RCC 7860 (cell line): ENCODE measurements around the gene TDRD3.
A peak's percentile ranks its signal among the peaks of the same experiment; 100 is the strongest.
"Not testable (repeated sequence)": the region's sequence is repeated elsewhere in the genome, so short reads cannot be mapped to it uniquely, and the experiment has no call there.

Experiments used
- DNase-seq: peaks from one replicate; pipeline ENCODE4 v3.0.0-alpha.2; 2015; ENCODE audit warnings: low spot score
- FAIRE-seq: peaks from 2 replicates; lab custom pipeline; 2012; peaks lifted over from hg19 to GRCh38; lab: Jason Lieb, UNC

The TDRD3 gene

DNA sequence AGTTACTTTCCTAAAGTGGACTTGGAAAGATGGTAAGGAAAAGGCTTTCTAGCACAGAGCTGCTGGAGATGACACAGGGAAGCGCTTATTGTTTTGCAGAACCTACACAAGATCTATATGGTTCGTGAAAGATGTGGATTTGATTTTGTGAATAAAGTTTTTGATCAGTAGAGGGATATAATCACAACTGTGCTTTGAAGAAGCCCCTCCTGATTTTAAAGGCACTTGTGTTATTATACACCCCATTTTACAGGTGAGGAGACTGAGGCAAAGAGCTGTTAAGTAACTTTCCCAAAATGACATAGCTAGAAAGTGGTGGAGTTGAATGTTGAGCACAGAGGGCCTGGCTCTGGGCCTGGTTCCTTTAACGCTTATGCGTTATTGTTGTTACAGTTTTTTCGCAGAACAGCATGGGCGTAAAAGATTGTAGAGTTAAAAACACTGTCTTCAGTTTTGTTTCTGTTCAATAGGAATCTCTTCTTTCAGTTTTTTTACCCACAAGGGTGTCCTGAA, 1.4 kb downstream of the TDRD3 start:
- DNase-seq (no peak), FAIRE-seq (no peak)

DNA sequence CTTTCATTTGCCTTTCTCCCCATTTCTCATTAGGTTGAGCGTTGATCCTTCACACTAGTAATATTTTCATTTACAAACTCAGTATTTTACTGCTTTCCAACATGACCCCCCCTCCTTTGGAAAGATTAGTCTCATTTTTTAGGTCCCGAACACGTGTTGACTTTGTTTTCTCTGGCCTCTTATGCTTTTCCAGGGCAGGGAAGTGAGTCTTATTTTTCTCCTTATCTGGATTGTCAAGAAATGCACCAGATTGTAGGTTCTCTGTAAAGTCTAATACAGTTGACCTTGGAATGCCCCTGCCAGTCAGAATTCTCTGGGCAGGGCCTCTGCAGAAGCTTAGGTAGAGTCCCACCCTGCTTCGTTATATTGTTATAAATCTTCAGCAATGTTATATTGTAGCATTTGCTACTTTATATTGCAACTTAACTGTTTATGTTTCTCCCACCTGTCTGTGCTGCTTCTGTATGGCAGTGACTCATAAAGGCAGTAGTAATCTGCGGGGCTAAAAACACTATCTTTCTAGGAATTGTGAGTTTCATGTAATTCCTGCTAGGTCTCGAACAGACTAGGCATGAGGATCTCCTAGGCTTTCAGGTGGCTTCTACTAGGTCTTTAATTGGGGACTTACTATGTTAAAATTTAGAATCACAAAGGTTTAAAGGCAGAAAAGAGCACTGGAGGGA, 2.0 kb downstream of the TDRD3 start:
- DNase-seq: no peak
- FAIRE-seq: no peak

DNA sequence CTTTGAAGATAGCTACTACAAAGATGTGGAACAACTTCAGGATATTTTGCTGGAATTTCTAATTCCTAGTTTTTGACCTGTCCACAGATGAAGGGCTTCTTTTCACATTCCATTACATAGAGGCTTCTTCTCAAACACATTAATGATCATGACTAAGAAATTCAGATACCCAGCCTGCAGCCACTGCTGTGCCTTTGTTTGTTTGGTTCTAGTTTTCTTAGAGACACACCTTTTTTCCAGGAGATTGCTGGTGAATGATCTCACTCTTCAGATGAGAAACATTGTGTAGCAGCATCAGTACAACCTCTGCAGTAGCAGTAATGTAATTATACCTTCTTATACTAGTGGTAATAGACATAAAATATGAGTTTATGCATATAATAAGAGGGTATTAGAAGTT, 5.0 kb downstream of the TDRD3 start:
- DNase-seq: no peak
- no peak for FAIRE-seq

DNA sequence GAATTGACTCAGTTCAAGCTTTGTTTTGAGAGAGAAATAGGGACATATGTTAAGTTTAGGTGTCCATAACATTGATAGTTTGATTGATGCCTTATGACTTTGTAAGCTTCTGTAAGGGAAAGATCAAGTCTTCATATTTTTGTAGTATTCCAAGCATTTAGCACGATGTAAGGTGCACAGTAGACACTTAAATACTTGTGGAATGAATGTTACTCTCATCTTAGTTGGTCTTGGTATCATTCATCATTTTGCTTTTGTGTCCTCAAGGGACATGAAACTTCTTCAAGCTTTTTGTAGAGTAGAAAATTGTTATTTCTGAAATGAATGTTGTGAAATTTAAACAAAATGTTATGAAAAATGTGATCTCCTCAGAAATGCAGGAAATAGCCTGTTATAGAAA, 10.1 kb downstream of the TDRD3 start:
- FAIRE-seq: no peak
- DNase-seq: no peak

DNA sequence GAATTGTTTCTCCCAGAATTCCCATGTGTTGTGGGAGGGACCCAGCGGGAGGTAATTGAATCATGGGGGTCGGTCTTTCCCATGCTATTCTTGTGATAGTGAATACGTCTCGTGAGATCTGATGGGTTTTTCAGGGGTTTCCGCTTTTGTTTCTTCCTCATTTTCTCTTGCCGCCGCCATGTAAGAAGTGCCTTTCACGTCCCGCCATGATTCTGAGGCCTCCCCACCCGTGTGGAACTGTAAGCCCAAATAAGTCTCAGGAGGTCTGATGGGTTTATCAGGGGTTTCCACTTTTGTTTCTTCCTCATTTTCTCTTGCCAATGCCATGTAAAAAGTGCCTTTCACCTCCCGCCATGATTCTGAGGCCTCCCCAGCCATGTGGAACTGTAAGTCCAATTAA, 10.8 kb downstream of the TDRD3 start:
- not testable (repeated sequence) for FAIRE-seq, DNase-seq

DNA sequence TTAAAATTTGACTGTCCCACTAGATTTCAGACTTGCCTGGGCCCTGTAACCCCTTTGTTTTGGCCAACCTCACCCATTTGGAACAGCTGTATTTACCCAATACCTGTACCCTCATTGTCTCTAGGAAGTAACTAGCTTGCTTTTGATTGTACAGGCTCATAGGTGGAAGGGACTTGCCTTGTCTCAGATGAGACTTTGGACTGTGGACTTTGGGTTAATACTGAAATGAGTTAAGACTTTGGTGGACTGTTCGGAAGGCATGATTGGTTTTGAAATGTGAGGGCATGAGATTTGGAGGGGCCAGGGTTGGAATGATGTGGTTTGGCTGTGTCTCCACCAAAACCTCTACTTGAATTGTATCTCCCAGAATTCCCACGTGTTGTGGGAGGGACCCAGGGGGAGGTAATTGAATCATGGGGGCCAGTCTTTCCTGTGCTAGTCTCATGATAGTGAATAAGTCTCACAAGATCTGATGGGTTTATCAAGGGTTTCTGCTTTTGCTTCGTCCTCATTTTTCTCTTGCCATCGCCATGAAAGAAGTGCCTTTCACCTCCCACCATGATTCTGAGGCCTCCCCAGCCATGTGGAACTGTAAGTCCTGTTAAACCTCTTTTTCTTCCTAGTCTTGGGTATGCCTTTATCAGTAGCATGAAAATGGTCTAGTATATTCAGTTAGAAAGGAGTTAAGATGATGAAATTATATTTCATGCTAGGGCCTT, 12.7 kb downstream of the TDRD3 start:
- not testable (repeated sequence) for FAIRE-seq

DNA sequence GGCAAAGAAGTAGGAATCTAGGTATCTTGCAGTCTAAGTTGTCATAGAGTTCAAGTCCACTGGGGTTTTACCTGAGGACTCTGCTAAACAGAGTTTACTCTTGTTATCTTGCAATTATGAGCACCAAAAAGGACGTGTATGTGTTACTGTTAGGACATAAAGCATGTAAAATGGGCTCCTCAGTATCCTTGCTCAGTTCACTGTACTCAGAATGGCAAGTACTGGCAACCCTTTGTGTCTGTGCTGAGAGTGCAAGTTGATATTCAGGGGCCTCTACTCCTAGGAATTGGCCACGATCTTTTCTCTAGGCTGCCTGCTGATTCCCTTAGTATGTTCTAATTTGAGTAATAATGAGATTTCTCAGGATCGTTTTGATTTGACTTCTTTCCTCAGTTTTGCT, 13.3 kb downstream of the TDRD3 start:
- FAIRE-seq (no peak), DNase-seq (no peak)

More for the DNA sequence above, 12.7 kb downstream of the TDRD3 start:
- not testable (repeated sequence) for DNase-seq

DNA sequence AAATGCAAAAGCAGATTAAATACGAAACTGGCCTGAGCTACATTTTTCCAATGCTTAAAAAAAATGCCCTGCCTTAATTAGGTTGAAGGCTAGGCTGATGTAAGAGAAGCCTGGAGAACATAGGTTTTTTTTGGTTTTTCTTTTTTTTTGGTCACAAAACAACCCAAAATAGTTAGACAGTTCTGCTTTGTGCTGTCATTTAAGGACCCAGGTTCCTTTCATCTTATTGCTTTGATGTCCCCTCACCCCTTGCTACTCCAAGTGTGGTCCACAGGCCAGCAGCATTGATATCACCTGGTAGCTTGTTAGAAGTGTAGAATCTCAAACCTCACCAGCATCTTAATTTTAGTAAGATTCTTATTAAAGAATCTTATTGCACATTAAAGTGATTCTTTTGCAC, 14.4 kb downstream of the TDRD3 start:
- no peak for DNase-seq
- FAIRE-seq: no peak

DNA sequence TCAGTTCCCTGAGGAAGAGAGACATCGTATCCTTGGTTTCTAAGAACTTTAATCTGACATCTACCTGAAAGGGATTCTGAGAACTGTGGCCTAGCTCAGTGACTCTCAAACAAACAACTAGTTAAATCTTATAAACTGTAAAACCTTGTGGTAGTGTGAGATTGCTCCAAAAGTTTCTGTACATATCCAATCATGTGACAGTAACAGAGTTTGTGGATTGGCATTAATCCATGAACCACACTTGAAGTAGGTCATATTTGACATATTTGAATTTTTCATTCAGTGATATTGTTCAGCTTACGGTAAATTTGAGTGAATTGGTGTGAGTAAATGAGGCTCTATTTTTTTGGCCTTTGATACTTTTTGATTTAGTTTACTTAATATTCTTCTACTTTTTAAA, 15.0 kb downstream of the TDRD3 start:
- FAIRE-seq (no peak), DNase-seq (no peak)

DNA sequence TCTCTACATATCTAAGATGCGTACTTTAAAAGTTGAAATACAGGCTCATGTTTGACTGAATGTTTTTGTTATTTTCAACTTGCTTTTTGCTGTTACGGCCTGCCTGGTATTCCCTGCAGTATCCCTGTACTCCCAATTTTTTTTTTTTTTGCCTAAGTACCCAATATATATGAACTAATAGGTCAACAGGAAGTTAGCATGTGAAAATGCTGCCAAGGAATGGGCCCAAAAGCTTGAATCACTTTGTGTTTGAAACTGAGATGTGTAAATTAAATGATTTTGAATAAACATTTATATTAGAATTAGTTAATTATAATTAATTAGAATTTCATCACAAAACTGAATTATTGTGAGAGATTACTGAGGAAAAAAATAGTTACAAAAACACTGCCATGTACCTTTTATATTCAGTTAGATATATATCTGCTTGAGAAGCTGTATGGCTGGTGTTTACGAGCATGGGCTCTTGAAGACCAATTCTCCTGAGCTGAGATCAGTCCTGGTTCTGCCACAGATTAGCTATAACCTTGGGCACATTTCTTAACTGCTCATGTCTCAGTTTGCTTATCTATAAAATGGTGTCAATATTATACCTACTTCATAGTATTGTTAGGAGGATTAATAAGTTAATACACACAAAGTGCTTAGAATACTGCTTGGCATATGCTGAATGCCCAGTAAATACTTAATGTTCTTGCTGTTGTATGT, 16.0 kb downstream of the TDRD3 start:
- DNase-seq (no peak), FAIRE-seq (no peak)

DNA sequence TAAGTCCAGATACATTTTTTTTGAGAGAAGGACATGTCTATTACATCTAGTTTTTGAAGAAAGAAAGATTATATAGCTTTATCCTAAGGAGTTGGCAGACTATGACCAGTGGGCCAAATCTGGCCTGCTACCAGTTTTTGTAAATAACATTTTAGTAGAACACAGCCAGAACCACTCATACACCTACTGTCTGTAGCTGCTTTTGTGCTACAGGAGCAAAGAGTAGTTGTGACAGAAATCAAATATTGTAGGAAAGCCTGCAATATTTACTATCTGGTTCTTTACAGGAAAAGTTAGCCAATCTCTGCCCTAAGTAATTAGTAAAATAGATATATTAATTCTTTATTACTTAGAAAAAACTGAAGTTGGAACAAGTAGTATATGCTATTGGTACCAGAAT, 17.2 kb downstream of the TDRD3 start:
- DNase-seq (no peak), FAIRE-seq (no peak)

DNA sequence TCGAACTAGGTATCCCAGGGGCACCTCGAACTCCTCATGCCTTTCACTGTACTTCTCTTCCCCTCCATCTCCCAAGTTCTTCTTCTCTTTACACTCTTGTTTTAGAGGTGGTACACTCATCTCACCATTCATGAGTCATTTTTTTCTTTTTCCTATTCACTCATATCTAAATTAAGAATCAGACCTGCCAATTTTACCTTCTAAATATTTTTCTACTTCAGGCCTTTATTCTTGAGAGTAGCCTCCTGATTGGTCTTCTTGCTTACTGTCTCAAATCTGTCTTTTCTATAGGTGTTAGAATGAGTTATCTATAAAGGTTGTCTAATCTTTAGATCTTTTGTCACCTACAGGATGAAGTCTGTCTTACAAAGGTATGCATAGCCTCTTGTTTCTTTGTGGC, 20.7 kb downstream of the TDRD3 start:
- FAIRE-seq (no peak), DNase-seq (no peak)

DNA sequence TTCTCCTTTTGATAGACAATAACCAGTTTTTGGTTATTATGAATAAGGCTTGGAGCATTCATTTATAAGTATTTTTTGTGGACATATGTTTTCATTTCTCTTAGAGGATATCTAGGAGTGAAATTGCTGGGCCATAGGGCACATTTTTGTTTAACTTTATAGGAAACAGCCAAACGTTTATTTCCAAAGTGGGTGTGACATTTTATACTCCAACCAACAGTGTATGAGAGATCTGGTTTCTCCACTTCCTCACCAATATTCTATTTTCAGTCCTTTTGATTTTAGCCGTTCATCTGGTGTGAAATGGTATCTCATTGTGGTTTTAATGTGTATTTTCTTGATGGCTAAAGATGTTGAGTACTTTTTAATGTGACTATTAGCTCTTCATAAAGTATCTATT, 21.9 kb downstream of the TDRD3 start:
- FAIRE-seq: no peak
- DNase-seq: no peak

DNA sequence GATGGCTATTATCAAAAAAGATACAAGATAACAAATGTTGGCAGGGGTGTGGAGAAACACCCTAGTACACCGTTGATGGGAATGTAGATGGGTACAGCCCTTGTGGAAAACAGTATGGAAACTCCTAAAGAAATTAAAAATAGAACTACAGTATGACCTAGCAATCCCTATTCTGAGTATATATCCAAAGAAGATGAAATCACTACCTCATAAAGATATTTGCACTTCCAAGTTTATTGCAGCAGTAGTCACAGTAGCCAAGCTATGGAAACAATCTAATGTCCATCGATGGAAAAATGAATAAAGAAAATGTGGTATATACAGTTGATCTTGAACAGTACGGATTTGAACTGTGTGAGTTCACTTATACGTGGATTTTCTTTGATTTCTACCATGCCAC, 28.3 kb downstream of the TDRD3 start:
- FAIRE-seq (no peak), DNase-seq (no peak)

DNA sequence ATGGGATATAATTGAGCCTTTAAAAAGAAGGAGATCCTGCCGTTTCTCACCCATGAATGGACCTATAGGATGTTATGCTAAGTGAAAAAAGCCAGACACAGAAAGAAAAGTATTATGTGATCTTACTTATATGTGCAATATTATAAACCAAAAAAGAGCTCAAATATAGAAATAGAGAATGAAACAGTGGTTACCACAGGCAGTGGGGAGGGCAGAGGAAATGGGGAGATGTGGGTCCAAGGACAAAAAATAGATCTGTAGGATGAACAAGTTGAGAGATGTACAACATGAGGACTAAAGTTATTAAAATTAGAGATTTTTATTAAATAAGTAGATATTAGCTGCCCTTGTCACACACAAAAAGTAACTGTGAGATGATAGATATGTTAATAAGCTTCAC, 29.1 kb downstream of the TDRD3 start:
- DNase-seq: no peak

DNA sequence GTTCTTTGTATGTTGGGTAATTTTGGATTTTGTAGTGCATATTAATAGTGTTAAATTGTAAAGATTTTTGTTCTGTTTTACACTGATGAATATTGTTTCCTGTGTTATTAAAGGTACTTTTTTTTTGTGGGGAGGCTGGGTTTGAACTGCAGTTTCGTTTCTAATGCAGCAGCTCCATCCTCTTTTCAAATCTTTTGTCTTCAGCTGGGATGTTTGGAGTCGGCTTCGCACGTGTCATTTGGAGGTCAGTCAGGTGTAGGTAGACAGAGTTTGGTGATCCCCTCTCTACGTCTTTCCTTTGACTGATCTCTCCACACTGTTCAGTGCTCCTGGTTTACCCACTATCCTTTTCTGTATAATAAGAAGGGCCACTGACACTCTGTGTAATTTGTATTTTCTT, 30.3 kb downstream of the TDRD3 start:
- no peak for FAIRE-seq

More for the DNA sequence above, 29.1 kb downstream of the TDRD3 start:
- FAIRE-seq: no peak

DNA sequence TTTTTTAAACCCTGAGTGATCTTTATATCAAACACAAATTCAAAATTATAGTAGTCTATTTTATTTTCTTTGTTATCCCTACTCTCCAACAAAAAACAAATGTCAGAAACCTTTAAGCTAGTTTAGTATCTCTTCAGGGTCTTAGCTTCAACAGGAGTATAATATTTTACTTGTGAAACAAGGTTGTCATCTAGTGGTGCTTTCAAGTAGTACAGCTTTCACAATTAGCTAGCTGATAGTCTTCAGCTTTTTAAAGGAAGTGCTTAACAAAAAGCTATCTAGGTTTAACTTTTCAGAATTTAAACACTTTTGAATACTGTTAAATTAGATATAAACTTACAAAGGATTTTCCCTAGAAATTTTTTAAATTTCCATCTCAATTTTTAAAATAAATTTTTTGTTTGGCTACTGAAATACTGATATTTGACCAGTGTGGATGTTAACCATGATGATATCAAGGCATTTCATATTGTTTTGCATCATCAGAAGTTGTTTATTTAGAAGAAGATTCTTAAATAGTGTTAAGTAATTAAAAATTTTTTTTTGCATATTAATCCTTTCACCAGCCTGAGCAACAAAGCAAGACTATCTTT, 34.2 kb downstream of the TDRD3 start:
- DNase-seq (peak; percentile 55), FAIRE-seq (peak; percentile 88)

More for the DNA sequence above, 30.3 kb downstream of the TDRD3 start:
- DNase-seq: no peak

DNA sequence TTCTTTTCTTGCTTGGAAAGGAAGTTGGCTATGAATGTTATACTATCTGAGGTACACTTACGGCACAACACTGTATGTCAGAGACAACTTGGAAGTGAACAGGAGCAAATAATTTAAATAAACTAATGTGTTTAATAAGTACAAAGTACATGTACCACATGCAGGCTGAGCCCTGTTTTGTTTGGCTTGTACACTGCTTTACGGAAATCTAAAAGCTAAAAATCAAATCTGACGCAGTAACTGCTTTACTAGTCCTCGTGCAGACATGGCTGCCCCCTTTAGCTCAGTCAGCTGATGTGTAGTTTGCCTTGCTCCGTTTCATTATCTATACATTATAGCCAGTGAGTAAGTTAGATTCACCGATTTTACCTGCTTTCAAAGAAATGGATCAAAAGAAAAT, 36.5 kb downstream of the TDRD3 start:
- no peak for FAIRE-seq
- DNase-seq: no peak

DNA sequence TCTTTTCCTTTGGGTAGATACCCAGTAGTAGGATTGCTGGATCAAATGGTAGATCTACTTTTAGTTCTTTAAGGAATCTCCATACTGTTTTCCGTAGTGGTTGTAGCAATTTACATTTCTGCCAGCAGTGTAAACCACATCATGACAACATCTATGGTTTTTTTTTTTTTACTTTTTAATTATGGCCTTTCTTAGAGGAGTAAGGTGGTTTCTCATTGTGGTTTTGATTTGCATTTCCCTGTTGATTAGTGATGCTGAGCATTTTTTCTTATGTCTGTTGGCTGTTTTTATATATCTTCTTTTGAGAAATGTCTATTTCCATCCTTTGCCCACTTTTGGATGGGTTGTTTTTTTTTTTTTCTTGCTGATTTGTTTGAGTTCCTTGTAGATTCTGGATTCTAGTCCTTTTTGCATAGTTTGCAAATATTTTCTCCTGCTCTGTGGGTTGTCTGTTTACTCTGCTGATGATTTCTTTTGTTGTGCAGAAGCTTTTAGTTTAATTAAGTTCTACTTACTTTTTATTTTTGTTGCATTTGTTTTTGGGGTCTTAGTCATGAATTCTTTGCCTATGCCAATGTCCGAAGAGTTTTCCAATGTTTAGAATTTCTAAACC, 38.8 kb downstream of the TDRD3 start:
- DNase-seq (no peak), FAIRE-seq (no peak)

DNA sequence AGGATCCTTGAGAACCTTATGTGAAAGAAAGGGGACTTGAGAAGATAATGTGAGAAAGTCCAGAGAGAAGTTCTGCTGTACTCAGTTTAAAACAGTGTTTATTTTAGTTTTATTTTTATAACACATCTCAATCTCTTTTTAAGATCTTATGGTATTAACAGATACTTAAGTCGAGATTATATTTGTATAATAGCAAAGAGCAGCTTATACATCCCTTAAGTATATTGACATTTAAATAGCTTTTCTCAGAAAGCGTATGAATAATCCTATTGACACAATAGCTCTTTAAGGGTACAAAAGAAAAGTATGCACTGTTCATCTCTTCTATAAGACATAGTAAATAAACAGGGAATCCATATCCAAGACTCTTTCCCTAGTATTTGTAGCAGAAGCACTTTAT, 42.2 kb downstream of the TDRD3 start:
- FAIRE-seq: no peak
- DNase-seq: no peak

DNA sequence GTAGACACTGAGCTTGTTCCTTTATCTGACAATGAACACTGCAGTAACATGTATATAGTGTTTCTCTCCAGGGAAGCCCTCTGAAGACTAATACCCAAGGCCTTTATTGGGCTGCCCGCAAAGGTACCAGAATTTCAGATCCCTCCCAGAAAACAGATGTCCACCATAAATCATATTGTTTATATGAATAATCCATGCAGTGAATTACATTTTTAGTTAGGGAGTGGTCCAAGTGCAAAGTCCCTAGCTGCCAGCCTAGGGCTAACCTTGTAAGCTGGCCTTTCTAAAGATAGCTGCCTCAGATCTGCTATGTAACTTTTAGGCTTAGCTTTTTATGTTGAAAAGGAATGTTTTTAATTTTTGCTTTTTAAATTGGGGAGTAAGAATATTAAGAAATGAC, 44.7 kb downstream of the TDRD3 start:
- no peak for FAIRE-seq
- DNase-seq: no peak
